Adrenal gland (tissue), 5 donors: Measurements from ENCODE around the gene KDM4B.

Experiments used
- POLR2A ChIP-seq, 2 donors: fragments of 450-650 bp; IDR thresholded peaks; one replicate each; pipeline ENCODE4 v1.6.1; 2017; ENCODE audit warnings: antibody characterized with exemption in 2 of 2, mild to moderate bottlenecking in 2 of 2, moderate library complexity in 1 of 2
- TF ChIP-seq, protein P1 (sequence below), 6 experiments: fragments of 450-650 bp in 4 of 6; fragments of 200-600 bp in 2 of 6; sonication (generic) in 1 of 6; IDR thresholded peaks; 1 replicate in 5 of 6; 2 replicates in 1 of 6; pipeline versions ENCODE4 v1.5.1 to v1.8.0; 2016 to 2021; ENCODE audit warnings: antibody characterized with exemption in 6 of 6, mild to moderate bottlenecking in 2 of 6, moderate library complexity in 1 of 6
- donor health status: DM: no; HTN: no; CAD: no.

DNA sequence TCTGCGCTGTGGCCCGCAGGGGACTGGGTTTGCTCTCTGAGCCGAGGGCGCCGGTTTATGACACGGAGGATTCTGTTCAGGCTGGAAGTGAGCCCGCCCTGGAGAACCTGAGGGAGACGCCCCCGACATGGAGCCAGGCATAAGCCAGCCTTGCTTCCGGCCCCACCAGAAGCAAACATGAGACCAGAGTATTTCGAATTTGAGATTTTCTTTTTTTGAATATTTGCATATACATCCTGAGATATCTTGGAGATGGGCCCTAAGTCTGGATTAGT, 72.9 kb downstream of the KDM4B start:
- no peak for TF ChIP-seq POLR2A (IDR thresholded peaks at IDR 0.05)
- TF ChIP-seq, protein P1, sequence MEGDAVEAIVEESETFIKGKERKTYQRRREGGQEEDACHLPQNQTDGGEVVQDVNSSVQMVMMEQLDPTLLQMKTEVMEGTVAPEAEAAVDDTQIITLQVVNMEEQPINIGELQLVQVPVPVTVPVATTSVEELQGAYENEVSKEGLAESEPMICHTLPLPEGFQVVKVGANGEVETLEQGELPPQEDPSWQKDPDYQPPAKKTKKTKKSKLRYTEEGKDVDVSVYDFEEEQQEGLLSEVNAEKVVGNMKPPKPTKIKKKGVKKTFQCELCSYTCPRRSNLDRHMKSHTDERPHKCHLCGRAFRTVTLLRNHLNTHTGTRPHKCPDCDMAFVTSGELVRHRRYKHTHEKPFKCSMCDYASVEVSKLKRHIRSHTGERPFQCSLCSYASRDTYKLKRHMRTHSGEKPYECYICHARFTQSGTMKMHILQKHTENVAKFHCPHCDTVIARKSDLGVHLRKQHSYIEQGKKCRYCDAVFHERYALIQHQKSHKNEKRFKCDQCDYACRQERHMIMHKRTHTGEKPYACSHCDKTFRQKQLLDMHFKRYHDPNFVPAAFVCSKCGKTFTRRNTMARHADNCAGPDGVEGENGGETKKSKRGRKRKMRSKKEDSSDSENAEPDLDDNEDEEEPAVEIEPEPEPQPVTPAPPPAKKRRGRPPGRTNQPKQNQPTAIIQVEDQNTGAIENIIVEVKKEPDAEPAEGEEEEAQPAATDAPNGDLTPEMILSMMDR (IDR thresholded peaks at IDR 0.05): no peak
